Mucosa of descending colon (tissue), 3 donors: ENCODE data around the gene QSOX2. TPM values are rescaled to one million over a fixed set of nuclear protein-coding genes. Genes with fewer than 3 reads are reported as not detected.

Experiments
- ATAC-seq: fragments of 200-7000 bp; cut with Tn5 transposase; one replicate; pipeline ENCODE4 v1.9.1; 2020; ENCODE audit warnings: mild to moderate bottlenecking, moderate library complexity
- DNase-seq, 3 donors: peaks; one replicate each; pipeline ENCODE4 v3.0.0-alpha.2; 2020
- H3K36me3 ChIP-seq: fragments of 200-600 bp; one replicate; pipeline ENCODE4 v1.8.0; 2021; ENCODE audit warnings: low read depth, mild to moderate bottlenecking
- H3K4me1 ChIP-seq: fragments of 200-600 bp; one replicate; pipeline ENCODE4 v1.8.0; 2021; ENCODE audit warnings: low read depth, mild to moderate bottlenecking
- H3K4me3 ChIP-seq: fragments of 200-600 bp; one replicate; pipeline ENCODE4 v1.8.0; 2021; ENCODE audit warnings: mild to moderate bottlenecking
- H3K9me3 ChIP-seq: fragments of 200-600 bp; one replicate; pipeline ENCODE4 v1.8.0; 2021; ENCODE audit warnings: mild to moderate bottlenecking
- CTCF ChIP-seq: fragments of 200-600 bp; IDR thresholded peaks from one replicate; pipeline ENCODE4 v1.8.0; 2022; ENCODE audit warnings: antibody characterized with exemption, mild to moderate bottlenecking
- intact Hi-C, 2 donors: fragments of 100-400 bp; cut with DNase I in 1 of 2; cut with micrococcal nuclease in 1 of 2; formaldehyde crosslinking; loops; one replicate each; pipeline versions ENCODE4 v1.11.0 to v1.11.1; 2022; cut with DNase I, micrococcal nuclease
- total RNA-seq, 3 donors: library from RNA; stranded (reverse); fragmentation: NEBNext Ultra II Directional in 2 of 3; extraction: Animal tissue kit (Norgen Biotek cat#: 25700) in 2 of 3; gene quantifications; one replicate each; pipeline versions ENCODE4 v1.2.1 to v1.2.4, GENCODE V29; 2021 to 2023
- donor health status: DM: no; HTN: no; CAD: no; lungs with moderate emphysema.
- donor health status: DM: no; HTN: no; CAD: no.
- donor health status: DM: no; HTN: yes; CAD: no.

QSOX2 gene
- total RNA-seq, 3 donors from 2014 or later, result 6.1 to 8.1 (median 7.1) TPM

- no peaks in the 10 kb centered on the region for H3K9me3 ChIP-seq
- H3K4me1 ChIP-seq, result no peaks in the 10 kb centered on the region
- no peaks in the 10 kb centered on the region for H3K36me3 ChIP-seq
- H3K4me3 ChIP-seq, result no peak overlapping the region
- DNase-seq, result no peak
- TF ChIP-seq CTCF, result no peak
- intact Hi-C loops, result no loop called here
- no peak for ATAC-seq
These were observed 7.9 kb upstream of the QSOX2 start for GRCh38 chr9:136253246-136254130.

- Histone ChIP-seq H3K36me3 (no peaks in the 10 kb centered on the region), H3K9me3 (no peaks in the 10 kb centered on the region), H3K4me3 (no peak overlapping the region), H3K4me1 (no peaks in the 10 kb centered on the region)
- ATAC-seq (no peak), DNase-seq (no peak)
- intact Hi-C loops, result no loop called here
- TF ChIP-seq CTCF, result no peak
These were observed 7.2 kb upstream of the QSOX2 start for GRCh38 chr9:136252846-136253245.

- Histone ChIP-seq H3K4me1 (no peaks in the 10 kb centered on the region), H3K4me3 (no peak overlapping the region), H3K9me3 (no peaks in the 10 kb centered on the region), H3K36me3 (no peaks in the 10 kb centered on the region)
- DNase-seq, result no peak
- ATAC-seq, result no peak
- TF ChIP-seq CTCF, result no peak
- intact Hi-C loops, result no loop called here
These were observed 6.7 kb upstream of the QSOX2 start for GRCh38 chr9:136252281-136252680.

- Histone ChIP-seq H3K4me3 (no peak overlapping the region), H3K9me3 (no peaks in the 10 kb centered on the region), H3K36me3 (no peaks in the 10 kb centered on the region), H3K4me1 (no peaks in the 10 kb centered on the region)
- TF ChIP-seq CTCF, result no peak
- intact Hi-C loops, result no loop called here
- no peak for ATAC-seq
- no peak for DNase-seq
These were observed 5.9 kb upstream of the QSOX2 start for GRCh38 chr9:136251264-136252115.

- Histone ChIP-seq H3K4me1 (no peaks in the 10 kb centered on the region), H3K36me3 (no peaks in the 10 kb centered on the region), H3K9me3 (no peaks in the 10 kb centered on the region), H3K4me3 (no peak overlapping the region)
- no peak for DNase-seq
- intact Hi-C loops, result no loop called here
- TF ChIP-seq CTCF, result no peak
- ATAC-seq, result no peak
These were observed 5.1 kb upstream of the QSOX2 start for GRCh38 chr9:136250676-136251075.
